DND-41 (cell line): ENCODE data around the gene DCAF11.

Experiments used
- ATAC-seq: fragments of 200-7000 bp; cut with Tn5 transposase; 3 replicates; pipeline ENCODE4 v1.9.1; 2021; ENCODE audit warnings: low read depth; ENCODE audit not compliant: insufficient read depth
- DNase-seq: peaks from one replicate; pipeline ENCODE4 v3.0.0-alpha.2; 2020
- H2AFZ ChIP-seq: 2 replicates; pipeline ENCODE4 v1.6.0; 2012; ENCODE audit warnings: low read depth, low read length
- H3K27ac ChIP-seq: 2 replicates; pipeline ENCODE4 v1.5.1; 2012; ENCODE audit warnings: low read length, inconsistent platforms
- H3K27me3 ChIP-seq: fragments of 200-600 bp; sonication (generic); 2 replicates; pipeline ENCODE4 v1.6.0; 2012; ENCODE audit warnings: low read length, mild to moderate bottlenecking, inconsistent platforms; ENCODE audit not compliant: insufficient read depth, poor library complexity
- H3K36me3 ChIP-seq: 2 replicates; pipeline ENCODE4 v1.5.1; 2012; ENCODE audit warnings: low read length, inconsistent platforms; ENCODE audit not compliant: insufficient read depth
- H3K4me1 ChIP-seq: 2 replicates; pipeline ENCODE4 v1.5.1; 2012; ENCODE audit warnings: mild to moderate bottlenecking, low read length; ENCODE audit not compliant: insufficient read depth
- H3K4me2 ChIP-seq: 2 replicates; pipeline ENCODE4 v1.6.0; 2012; ENCODE audit warnings: mild to moderate bottlenecking, moderate library complexity, low read length, inconsistent platforms; ENCODE audit not compliant: insufficient read depth
- H3K4me3 ChIP-seq, 2 experiments: fragments of 200-600 bp in 1 of 2; shearing (Covaris generic) in 1 of 2; 2 replicates each; pipeline ENCODE4 v1.5.1; 2012 to 2016; ENCODE audit warnings: inconsistent platforms in 2 of 2, low read length in 2 of 2, mild to moderate bottlenecking in 2 of 2, low read depth in 1 of 2, moderate library complexity in 1 of 2
- H3K79me2 ChIP-seq: 2 replicates; pipeline ENCODE4 v1.6.0; 2012; ENCODE audit warnings: low read length, inconsistent platforms; ENCODE audit not compliant: insufficient read depth
- H3K9ac ChIP-seq: 2 replicates; pipeline ENCODE4 v1.6.0; 2012; ENCODE audit warnings: low read depth, mild to moderate bottlenecking, inconsistent platforms, low read length, moderate library complexity
- H3K9me3 ChIP-seq: 2 replicates; pipeline ENCODE4 v1.5.1; 2012; ENCODE audit warnings: low read length, moderate library complexity, mild to moderate bottlenecking, inconsistent platforms; ENCODE audit not compliant: insufficient read depth, severe bottlenecking
- H4K20me1 ChIP-seq: 2 replicates; pipeline ENCODE4 v1.6.0; 2012; ENCODE audit warnings: low read length; ENCODE audit not compliant: insufficient read depth
- EZH2 ChIP-seq: IDR thresholded peaks from 3 replicates; pipeline ENCODE4 v1.6.1; 2012; ENCODE audit warnings: borderline replicate concordance, low read depth, mild to moderate bottlenecking, moderate library complexity, low read length, inconsistent platforms; ENCODE audit not compliant: severe bottlenecking
- TF ChIP-seq, protein P1 (sequence below): IDR thresholded peaks from 2 replicates; pipeline ENCODE4 v1.5.1; 2012; ENCODE audit warnings: borderline replicate concordance, low read length, moderate library complexity, mild to moderate bottlenecking; ENCODE audit not compliant: poor library complexity, severe bottlenecking; ENCODE audit errors: extremely low read depth

DCAF11 gene

DNA sequence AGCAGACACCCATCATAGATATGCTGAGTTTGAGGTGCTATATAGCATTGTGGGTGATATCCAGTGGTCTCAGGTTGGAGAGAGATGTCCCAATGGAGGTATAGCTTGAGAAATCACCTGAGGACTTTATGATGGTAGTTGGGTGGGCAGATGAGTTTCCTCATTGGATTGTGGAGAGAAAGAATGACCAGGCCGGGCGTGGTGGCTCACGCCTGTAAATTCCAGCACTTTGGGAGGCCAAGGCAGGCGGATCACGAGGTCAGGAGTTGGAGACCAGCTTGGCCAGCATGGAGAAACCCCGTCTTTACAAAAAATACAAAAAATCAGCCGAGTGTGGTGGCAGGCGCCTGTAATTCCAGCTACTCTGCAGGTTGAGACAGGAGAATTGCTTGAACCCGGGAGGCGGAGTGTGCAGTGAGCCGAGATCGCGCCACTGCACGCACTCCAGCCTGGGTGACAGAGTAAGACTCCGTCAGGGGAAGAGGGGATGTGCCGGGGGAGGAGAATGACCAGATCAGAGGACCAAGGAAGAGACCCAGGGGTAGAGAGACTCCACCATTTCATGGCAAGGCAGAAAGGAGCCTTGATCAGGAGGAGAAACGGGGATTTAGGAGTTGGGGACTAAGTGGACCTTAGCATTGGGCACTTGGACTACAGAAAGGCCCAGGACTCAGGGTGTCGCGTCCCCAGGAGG lies 21.2 kb upstream of the DCAF11 start:
- peak overlapping the region; percentile 94 for H3K27ac ChIP-seq
- no peak for ATAC-seq
- no peaks in the 10 kb centered on the region for H3K27me3 ChIP-seq
- peak overlapping the region; percentile 95 for H3K9ac ChIP-seq
- TF ChIP-seq, protein P1, sequence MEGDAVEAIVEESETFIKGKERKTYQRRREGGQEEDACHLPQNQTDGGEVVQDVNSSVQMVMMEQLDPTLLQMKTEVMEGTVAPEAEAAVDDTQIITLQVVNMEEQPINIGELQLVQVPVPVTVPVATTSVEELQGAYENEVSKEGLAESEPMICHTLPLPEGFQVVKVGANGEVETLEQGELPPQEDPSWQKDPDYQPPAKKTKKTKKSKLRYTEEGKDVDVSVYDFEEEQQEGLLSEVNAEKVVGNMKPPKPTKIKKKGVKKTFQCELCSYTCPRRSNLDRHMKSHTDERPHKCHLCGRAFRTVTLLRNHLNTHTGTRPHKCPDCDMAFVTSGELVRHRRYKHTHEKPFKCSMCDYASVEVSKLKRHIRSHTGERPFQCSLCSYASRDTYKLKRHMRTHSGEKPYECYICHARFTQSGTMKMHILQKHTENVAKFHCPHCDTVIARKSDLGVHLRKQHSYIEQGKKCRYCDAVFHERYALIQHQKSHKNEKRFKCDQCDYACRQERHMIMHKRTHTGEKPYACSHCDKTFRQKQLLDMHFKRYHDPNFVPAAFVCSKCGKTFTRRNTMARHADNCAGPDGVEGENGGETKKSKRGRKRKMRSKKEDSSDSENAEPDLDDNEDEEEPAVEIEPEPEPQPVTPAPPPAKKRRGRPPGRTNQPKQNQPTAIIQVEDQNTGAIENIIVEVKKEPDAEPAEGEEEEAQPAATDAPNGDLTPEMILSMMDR, result no peak
- no peak for TF ChIP-seq EZH2
- peaks cover 13% of the 10 kb centered on the region for H3K36me3 ChIP-seq
- DNase-seq, result no peak
- H4K20me1 ChIP-seq, result no peaks in the 10 kb centered on the region
- peak overlapping the region; percentile 85 for H2AFZ ChIP-seq
- H3K9me3 ChIP-seq, result no peaks in the 10 kb centered on the region
- H3K4me3 ChIP-seq, result peak overlapping the region in 1 of 2 experiments; percentile 75; a peak in 2 of 4 replicates
- H3K4me1 ChIP-seq, result peaks cover 30% of the 10 kb centered on the region
- peaks cover 22% of the 10 kb centered on the region for H3K79me2 ChIP-seq
- peak overlapping the region; percentile 77 for H3K4me2 ChIP-seq

DNA sequence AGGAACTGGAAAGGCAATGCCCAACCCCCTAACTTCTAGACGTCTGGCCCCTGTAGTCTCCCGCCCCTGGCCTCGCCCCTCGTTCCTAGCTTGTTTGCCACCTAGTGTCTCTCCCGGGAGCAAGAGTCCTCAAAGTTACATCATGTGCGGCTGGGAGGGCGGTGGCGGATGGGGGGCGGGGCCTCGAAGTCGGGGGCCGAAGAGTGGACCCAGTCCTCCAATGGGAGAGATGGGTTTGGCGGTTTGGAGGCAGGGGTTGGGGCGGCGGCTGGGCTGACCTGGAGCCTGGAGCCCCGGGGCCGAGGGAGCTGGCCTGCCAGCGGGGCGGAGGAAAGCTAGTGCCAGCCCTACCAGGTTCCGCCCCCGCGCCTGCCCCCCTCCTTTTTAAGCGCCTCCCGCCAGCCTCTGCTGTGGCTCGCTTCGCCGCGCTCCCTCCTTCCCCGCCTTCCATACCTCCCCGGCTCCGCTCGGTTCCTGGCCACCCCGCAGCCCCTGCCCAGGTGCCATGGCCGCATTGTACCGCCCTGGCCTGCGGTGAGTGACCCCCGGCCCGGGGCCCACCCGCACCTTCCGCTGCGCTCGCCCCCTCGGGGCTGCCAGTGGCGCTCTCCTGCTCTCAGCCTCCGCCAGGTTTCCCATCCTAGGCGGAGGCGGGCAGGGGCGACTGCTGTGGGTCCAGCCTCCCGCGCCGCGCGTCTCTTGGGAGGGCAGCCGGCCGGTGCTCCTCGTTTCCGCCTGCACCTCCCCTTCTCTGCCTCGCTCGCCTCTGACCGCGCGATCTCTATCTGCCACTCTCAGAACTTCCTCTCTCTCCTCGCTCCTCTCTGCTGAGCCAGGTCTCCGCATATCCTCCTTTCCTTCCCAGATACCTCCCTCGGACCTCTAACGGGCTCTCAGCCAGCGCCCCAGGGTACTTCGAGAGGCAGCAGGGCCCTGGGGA lies 20.4 kb upstream of the DCAF11 start, which contains the start of gene PCK2:
Gene PCK2, plus strand, starts transcription at position 411 of the 940 bp plus-strand sequence. Its CDS starts 95 bp downstream, at position 506.
- H3K79me2 ChIP-seq, result peaks cover 22% of the 10 kb centered on the region
- H3K9me3 ChIP-seq, result no peaks in the 10 kb centered on the region
- peak within 1 kb of the TSS; percentile 67 to 75 for H3K4me3 ChIP-seq
- peak within 1 kb of the TSS; percentile 77 for H3K4me2 ChIP-seq
- no peaks in the 10 kb centered on the region for H3K27me3 ChIP-seq
- H4K20me1 ChIP-seq, result no peaks in the 10 kb centered on the region
- H3K36me3 ChIP-seq, result peaks cover 21% of the 10 kb centered on the region
- peaks cover 30% of the 10 kb centered on the region for H3K4me1 ChIP-seq
- H3K9ac ChIP-seq, result peak within 1 kb of the TSS; percentile 95
- TF ChIP-seq, protein P1, result no peak
- TF ChIP-seq EZH2, result no peak
- H3K27ac ChIP-seq, result peak within 1 kb of the TSS; percentile 94
- DNase-seq, result peak; percentile 94
- H2AFZ ChIP-seq, result peak within 1 kb of the TSS; percentile 85
- peak; percentile 82 for ATAC-seq

DNA sequence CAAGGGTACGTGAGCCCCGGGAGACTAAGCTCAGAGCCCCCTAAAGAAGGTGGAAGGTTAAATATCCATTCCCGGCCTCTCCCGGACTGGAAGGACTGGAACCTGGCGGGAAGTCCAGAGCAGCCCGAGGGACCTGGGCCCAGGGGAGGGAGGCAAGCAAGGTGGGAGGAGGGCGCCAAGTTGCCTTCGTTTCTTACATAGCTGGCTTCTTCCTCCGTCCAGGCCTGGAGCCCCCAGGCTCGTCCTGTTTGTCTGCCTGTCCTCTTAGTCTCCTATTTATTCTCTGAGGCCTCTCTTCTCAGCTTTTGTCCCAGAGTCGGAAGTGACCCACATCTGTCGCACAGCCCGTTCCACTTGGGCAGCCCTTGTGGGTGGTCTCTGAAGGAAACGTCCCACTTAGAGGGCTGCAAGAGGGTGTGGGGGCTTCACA lies 19.7 kb upstream of the DCAF11 start:
- DNase-seq, result no peak
- Histone ChIP-seq H3K79me2 (peaks cover 22% of the 10 kb centered on the region), H3K4me3 (peak overlapping the region; percentile 67 to 75), H3K27ac (peak overlapping the region; percentile 94), H3K4me2 (peak overlapping the region; percentile 77), H4K20me1 (no peaks in the 10 kb centered on the region), H3K4me1 (peaks cover 30% of the 10 kb centered on the region), H3K27me3 (no peaks in the 10 kb centered on the region), H2AFZ (peak overlapping the region; percentile 85), H3K9ac (peak overlapping the region; percentile 95), H3K36me3 (peaks cover 28% of the 10 kb centered on the region), H3K9me3 (no peaks in the 10 kb centered on the region)
- ATAC-seq, result peak; percentile 3
- TF ChIP-seq, protein P1, result no peak
- TF ChIP-seq EZH2, result no peak
